Testis (tissue), 2 donors: ENCODE data around the gene CDC25A.

Experiments
- POLR2A ChIP-seq: fragments of 450-650 bp; IDR thresholded peaks from one replicate; pipeline ENCODE4 v1.6.1; 2017; ENCODE audit warnings: antibody characterized with exemption, mild to moderate bottlenecking, moderate library complexity
- TF ChIP-seq, protein P1 (sequence below), 3 experiments: fragments of 450-650 bp in 2 of 3; fragments of 200-600 bp in 1 of 3; sonication (generic) in 1 of 3; IDR thresholded peaks; one replicate each; pipeline ENCODE4 v1.5.1; 2016 to 2019; ENCODE audit warnings: antibody characterized with exemption in 3 of 3, mild to moderate bottlenecking in 2 of 3, moderate library complexity in 1 of 3

DNA sequence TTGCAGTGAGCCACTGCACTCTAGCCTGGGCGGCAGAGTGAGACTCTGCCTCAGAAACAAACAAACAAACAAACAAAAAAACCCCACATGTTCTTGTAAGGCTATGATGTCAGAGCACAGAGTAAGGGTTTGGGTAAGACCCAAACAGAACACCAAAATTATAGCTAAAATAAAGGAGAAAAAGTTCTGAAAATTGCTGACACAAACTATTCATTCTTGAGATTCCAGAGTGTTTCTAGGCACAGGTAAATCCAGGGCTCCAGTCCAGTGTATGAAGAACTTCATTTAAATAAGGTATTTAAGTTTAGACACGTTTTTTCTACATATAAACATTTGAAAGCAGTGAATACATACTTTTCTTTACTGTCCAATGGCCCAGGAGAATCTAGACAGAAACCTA, 3.9 kb downstream of the CDC25A start:
- TF ChIP-seq POLR2A: no peak
- TF ChIP-seq, protein P1, sequence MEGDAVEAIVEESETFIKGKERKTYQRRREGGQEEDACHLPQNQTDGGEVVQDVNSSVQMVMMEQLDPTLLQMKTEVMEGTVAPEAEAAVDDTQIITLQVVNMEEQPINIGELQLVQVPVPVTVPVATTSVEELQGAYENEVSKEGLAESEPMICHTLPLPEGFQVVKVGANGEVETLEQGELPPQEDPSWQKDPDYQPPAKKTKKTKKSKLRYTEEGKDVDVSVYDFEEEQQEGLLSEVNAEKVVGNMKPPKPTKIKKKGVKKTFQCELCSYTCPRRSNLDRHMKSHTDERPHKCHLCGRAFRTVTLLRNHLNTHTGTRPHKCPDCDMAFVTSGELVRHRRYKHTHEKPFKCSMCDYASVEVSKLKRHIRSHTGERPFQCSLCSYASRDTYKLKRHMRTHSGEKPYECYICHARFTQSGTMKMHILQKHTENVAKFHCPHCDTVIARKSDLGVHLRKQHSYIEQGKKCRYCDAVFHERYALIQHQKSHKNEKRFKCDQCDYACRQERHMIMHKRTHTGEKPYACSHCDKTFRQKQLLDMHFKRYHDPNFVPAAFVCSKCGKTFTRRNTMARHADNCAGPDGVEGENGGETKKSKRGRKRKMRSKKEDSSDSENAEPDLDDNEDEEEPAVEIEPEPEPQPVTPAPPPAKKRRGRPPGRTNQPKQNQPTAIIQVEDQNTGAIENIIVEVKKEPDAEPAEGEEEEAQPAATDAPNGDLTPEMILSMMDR (IDR thresholded peaks at IDR 0.05): no peak
